Measurements from ENCODE around the gene LRP8. TPM values are rescaled to one million over a fixed set of nuclear protein-coding genes. Genes with fewer than 3 reads are reported as not detected.

LRP8 gene
- total and polyA plus RNA-seq, 9 of the 15 experiments (the other 6 are each of a cell fraction or from before 2014, with no cell fraction given), result 7.1 to 56.1 (median 31.3) TPM

DNA sequence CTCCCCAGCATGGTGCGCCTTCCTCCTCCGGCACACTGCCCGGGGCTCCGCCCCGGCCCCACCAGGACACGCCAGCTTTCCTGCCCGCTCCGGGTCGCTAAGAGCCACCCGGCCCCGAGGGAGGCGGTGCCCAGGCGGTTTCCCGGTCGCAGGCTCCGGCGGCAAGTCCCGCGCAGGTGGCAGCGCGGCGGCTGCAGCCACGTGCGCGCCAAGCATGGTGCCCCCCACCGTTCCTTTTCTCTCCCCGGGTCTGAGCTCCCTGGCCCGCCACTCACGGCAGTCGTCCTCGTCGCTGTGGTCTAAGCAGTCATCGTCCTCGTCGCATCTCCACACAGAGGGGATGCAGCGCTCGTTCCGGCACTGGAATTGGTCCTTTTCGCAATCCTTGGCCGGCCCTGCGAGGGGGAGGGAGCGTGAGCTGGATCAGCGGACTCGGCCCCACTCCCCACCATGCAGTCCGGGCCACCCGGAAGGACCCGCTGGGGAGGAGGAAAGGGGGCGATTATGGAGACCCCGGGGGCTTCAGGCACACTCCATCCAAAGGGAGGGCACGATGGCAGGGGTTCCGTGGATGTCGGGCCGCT is 1.2 kb downstream of the LRP8 start (continued):
- TF ChIP-seq E2F3 (CRISPR knock-in tag; IDR thresholded peaks at IDR 0.05) (peak; percentile 33; the same call in 1 of the 2 replicates), ZSCAN29 (IDR thresholded peaks at IDR 0.05) (no peak; the same call in 1 of the 2 replicates), EP400 (IDR thresholded peaks at IDR 0.05) (peak; percentile 87), JUN (IDR thresholded peaks at IDR 0.05; ENCODE audit: borderline replicate concordance, low read depth, low read length) (no peak), JUN (CRISPR knock-in tag; IDR thresholded peaks at IDR 0.05; ENCODE audit: borderline replicate concordance) (peak; percentile 87; the same call in 1 of the 2 replicates), ZBTB1 (CRISPR knock-in tag; IDR thresholded peaks at IDR 0.05; ENCODE audit: borderline replicate concordance, low read depth) (peak; percentile 73; the same call in 1 of the 2 replicates), ETV6 (IDR thresholded peaks at IDR 0.05; ENCODE audit: borderline replicate concordance in 1 of 2, low read depth in 2 of 2, low read length in 1 of 2) (no peak), ETV6 (CRISPR knock-in tag; IDR thresholded peaks at IDR 0.05; ENCODE audit: borderline replicate concordance) (peak; percentile 82; the same call in 1 of the 2 replicates), RBFOX2 (IDR thresholded peaks at IDR 0.05; ENCODE audit: low read depth, low read length) (peak; percentile 84), ATF1 (CRISPR knock-in tag; IDR thresholded peaks at IDR 0.05) (no peak), ATF1 (tag; IDR thresholded peaks at IDR 0.05) (peak; percentile 43; the same call in 1 of the 2 replicates), MAX (CRISPR knock-in tag; IDR thresholded peaks at IDR 0.05) (peak; percentile 98), CBX3 (IDR thresholded peaks at IDR 0.05; ENCODE audit: borderline replicate concordance in 1 of 2, low read length in 2 of 2) (peak in 1 of 2 experiments; percentile 5; a peak in 1 of 3 replicates), KDM4B (IDR thresholded peaks at IDR 0.05; ENCODE audit: borderline replicate concordance in 2 of 2, low read depth in 1 of 2) (peak in 1 of 2 experiments; percentile 62; a peak in 1 of 4 replicates), L3MBTL2 (IDR thresholded peaks at IDR 0.05) (peak; percentile 64), RBM39 (optimal IDR thresholded peaks at IDR 0.05; ENCODE audit: low read depth, low read length) (peak; percentile 65), POLR2AphosphoS2 (IDR thresholded peaks at IDR 0.05; ENCODE audit: low read length) (peak; percentile 6; the same call in 1 of the 2 replicates), ZNF232 (CRISPR knock-in tag; IDR thresholded peaks at IDR 0.05) (peak; percentile 71; the same call in 1 of the 2 replicates), HDAC3 (IDR thresholded peaks at IDR 0.05; ENCODE audit: borderline replicate concordance, partially characterized antibody) (no peak), SUPT5H (IDR thresholded peaks at IDR 0.05) (peak; percentile 69), SMAD1 (IDR thresholded peaks at IDR 0.05; ENCODE audit: low read depth, low read length, partially characterized antibody) (no peak), HMGXB4 (CRISPR knock-in tag; IDR thresholded peaks at IDR 0.05) (peak; percentile 90)
- TF ChIP-seq, protein P1, sequence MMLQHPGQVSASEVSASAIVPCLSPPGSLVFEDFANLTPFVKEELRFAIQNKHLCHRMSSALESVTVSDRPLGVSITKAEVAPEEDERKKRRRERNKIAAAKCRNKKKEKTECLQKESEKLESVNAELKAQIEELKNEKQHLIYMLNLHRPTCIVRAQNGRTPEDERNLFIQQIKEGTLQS (IDR thresholded peaks at IDR 0.05), result no peak
- TF ChIP-seq, protein P1 (CRISPR knock-in tag; conservative IDR thresholded peaks at IDR 0.05), result no peak; the same call in 1 of the 2 replicates
- TF ChIP-seq, protein P2, sequence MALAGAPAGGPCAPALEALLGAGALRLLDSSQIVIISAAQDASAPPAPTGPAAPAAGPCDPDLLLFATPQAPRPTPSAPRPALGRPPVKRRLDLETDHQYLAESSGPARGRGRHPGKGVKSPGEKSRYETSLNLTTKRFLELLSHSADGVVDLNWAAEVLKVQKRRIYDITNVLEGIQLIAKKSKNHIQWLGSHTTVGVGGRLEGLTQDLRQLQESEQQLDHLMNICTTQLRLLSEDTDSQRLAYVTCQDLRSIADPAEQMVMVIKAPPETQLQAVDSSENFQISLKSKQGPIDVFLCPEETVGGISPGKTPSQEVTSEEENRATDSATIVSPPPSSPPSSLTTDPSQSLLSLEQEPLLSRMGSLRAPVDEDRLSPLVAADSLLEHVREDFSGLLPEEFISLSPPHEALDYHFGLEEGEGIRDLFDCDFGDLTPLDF (CRISPR knock-in tag; IDR thresholded peaks at IDR 0.05), result peak; percentile 82; the same call in 1 of the 2 replicates

Measured in K562 (cell line).